C4-2B (cell line): Measurements from ENCODE around the gene ZCCHC2.

Source experiments
- ZFX ChIP-seq: fragments of 450-650 bp; IDR thresholded peaks from 2 replicates; pipeline ENCODE4 v1.6.1; 2017
- TF ChIP-seq, protein P1 (sequence below): fragments of 450-650 bp; conservative IDR thresholded peaks from 2 replicates; pipeline ENCODE4 v1.5.1; 2017; ENCODE audit warnings: mild to moderate bottlenecking

DNA sequence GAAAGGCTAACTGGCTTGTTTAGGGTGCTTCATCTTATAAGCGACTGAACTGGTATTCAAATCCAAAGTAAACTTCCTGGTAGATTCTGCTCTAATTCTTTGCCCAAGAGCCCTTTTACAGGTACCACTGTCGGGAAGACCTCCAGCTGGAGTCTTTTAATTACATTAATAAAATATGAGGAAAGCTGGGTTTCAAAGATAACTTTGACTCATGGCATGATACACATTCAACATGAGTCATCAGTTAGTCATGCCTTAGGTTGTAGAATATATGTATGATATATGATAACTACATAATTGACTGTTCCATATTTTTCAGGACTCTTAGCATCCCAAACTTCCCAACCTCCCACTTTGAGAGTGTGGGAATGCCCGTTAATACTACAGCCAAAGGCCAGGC lies 32.3 kb downstream of the ZCCHC2 start:
- TF ChIP-seq, protein P1, sequence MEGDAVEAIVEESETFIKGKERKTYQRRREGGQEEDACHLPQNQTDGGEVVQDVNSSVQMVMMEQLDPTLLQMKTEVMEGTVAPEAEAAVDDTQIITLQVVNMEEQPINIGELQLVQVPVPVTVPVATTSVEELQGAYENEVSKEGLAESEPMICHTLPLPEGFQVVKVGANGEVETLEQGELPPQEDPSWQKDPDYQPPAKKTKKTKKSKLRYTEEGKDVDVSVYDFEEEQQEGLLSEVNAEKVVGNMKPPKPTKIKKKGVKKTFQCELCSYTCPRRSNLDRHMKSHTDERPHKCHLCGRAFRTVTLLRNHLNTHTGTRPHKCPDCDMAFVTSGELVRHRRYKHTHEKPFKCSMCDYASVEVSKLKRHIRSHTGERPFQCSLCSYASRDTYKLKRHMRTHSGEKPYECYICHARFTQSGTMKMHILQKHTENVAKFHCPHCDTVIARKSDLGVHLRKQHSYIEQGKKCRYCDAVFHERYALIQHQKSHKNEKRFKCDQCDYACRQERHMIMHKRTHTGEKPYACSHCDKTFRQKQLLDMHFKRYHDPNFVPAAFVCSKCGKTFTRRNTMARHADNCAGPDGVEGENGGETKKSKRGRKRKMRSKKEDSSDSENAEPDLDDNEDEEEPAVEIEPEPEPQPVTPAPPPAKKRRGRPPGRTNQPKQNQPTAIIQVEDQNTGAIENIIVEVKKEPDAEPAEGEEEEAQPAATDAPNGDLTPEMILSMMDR: no peak
- no peak for TF ChIP-seq ZFX
